ENCODE results near the gene GNAI3. TPM values are rescaled to one million over a fixed set of nuclear protein-coding genes. Genes with fewer than 3 reads are reported as not detected.
A peak's percentile ranks its signal among the peaks of the same experiment; 100 is the strongest.

The GNAI3 gene
- polyA plus RNA-seq, 3 donors, result 3.0 to 14.2 (median 10.4) TPM

GRCh38 chr1:109627692-109628399 lies 79.4 kb downstream of the GNAI3 start:
- Mint-ChIP-seq H3K9me3 (peaks cover 0 to 2% (median 0%) of the 10 kb centered on the region in 7 donors), H3K4me3 (no peak overlapping the region), H3K27me3 (ENCODE audit: low read depth in 3 of 3) (peaks cover 0 to 3% (median 0%) of the 10 kb centered on the region in 3 donors), H3K36me3 (peaks cover 68 to 78% of the 10 kb centered on the region in 2 donors), H3K4me1 (peaks cover 24% of the 10 kb centered on the region), H3K27ac (peak overlapping the region in 4 of 7 donors; percentile 10 to 59 (median 52))
- no peak overlapping the region for H3K4me3 ChIP-seq (replicated peaks in 1 of 3; ENCODE audit: low read depth in 2 of 3, low read length in 3 of 3)
- no peaks in the 10 kb centered on the region for H3K27me3 ChIP-seq (ENCODE audit: control insufficient read depth in 2 of 2, insufficient read depth in 2 of 2, low read length in 2 of 2)
- H3K79me2 ChIP-seq (ENCODE audit: insufficient read depth, low read length), result peaks cover 28% of the 10 kb centered on the region
- intact Hi-C loops (cut with micrococcal nuclease), result no loop called here
- H3K9me3 ChIP-seq (replicated peaks in 1 of 2; ENCODE audit: control insufficient read depth in 1 of 2, insufficient read depth in 1 of 2, low read length in 2 of 2), result no peaks in the 10 kb centered on the region
- DNase-seq, result peak in 1 of 3 donors; percentile 3
- no peak overlapping the region for H2AFZ ChIP-seq (ENCODE audit: insufficient read depth, low read depth, low read length, poor library complexity, severe bottlenecking)
- WGBS (ENCODE audit: insufficient coverage), result 96% methylated on average over 23 of the region's 23 CpGs
- peaks cover 71 to 76% of the 10 kb centered on the region in 2 donors for H3K36me3 ChIP-seq (replicated peaks in 1 of 2; ENCODE audit: control insufficient read depth in 1 of 2, insufficient read depth in 2 of 2, low read length in 2 of 2)
- H3K4me1 ChIP-seq (ENCODE audit: control insufficient read depth in 1 of 2, insufficient read depth in 2 of 2, low read length in 2 of 2), result peaks cover 20 to 22% of the 10 kb centered on the region in 2 donors
- no peak overlapping the region for H3K4me2 ChIP-seq (replicated peaks; ENCODE audit: extremely low read depth, low read length, poor library complexity, severe bottlenecking)
- H3K9ac ChIP-seq (ENCODE audit: insufficient read depth, low read length, poor library complexity, severe bottlenecking), result no peak overlapping the region
- H4K20me1 ChIP-seq (ENCODE audit: insufficient read depth, low read length), result peaks cover 97% of the 10 kb centered on the region
- H3K27ac ChIP-seq (ENCODE audit: low read depth in 1 of 2, low read length in 2 of 2), result no peak overlapping the region
- no peak for TF ChIP-seq CTCF (IDR thresholded peaks at IDR 0.05)

- Histone ChIP-seq H4K20me1 (ENCODE audit: insufficient read depth, low read length) (peaks cover 89% of the 10 kb centered on the region), H3K79me2 (ENCODE audit: insufficient read depth, low read length) (peaks cover 19% of the 10 kb centered on the region), H3K36me3 (replicated peaks in 1 of 2; ENCODE audit: control insufficient read depth in 1 of 2, insufficient read depth in 2 of 2, low read length in 2 of 2) (peaks cover 71 to 77% of the 10 kb centered on the region in 2 donors), H3K27me3 (ENCODE audit: control insufficient read depth in 2 of 2, insufficient read depth in 2 of 2, low read length in 2 of 2) (no peaks in the 10 kb centered on the region), H3K4me3 (replicated peaks in 1 of 3; ENCODE audit: low read depth in 2 of 3, low read length in 3 of 3) (no peak overlapping the region), H3K9me3 (replicated peaks in 1 of 2; ENCODE audit: control insufficient read depth in 1 of 2, insufficient read depth in 1 of 2, low read length in 2 of 2) (no peaks in the 10 kb centered on the region), H3K27ac (ENCODE audit: low read depth in 1 of 2, low read length in 2 of 2) (no peak overlapping the region), H2AFZ (ENCODE audit: insufficient read depth, low read depth, low read length, poor library complexity, severe bottlenecking) (no peak overlapping the region), H3K9ac (ENCODE audit: insufficient read depth, low read length, poor library complexity, severe bottlenecking) (no peak overlapping the region), H3K4me1 (ENCODE audit: control insufficient read depth in 1 of 2, insufficient read depth in 2 of 2, low read length in 2 of 2) (peaks cover 11 to 14% of the 10 kb centered on the region in 2 donors), H3K4me2 (replicated peaks; ENCODE audit: extremely low read depth, low read length, poor library complexity, severe bottlenecking) (no peak overlapping the region)
- 96% methylated on average over 14 of the region's 23 CpGs for WGBS (ENCODE audit: insufficient coverage)
- intact Hi-C loops (cut with micrococcal nuclease), result no loop called here
- Mint-ChIP-seq H3K27me3 (ENCODE audit: low read depth in 3 of 3) (peaks cover 0 to 3% (median 0%) of the 10 kb centered on the region in 3 donors), H3K4me3 (no peak overlapping the region), H3K4me1 (peaks cover 16% of the 10 kb centered on the region), H3K27ac (peak overlapping the region in 3 of 7 donors; percentile 40 to 59 (median 54)), H3K9me3 (peaks cover 0 to 2% (median 0%) of the 10 kb centered on the region in 7 donors), H3K36me3 (peaks cover 68 to 75% of the 10 kb centered on the region in 2 donors)
- peak in 1 of 3 donors; percentile 3 for DNase-seq
- no peak for TF ChIP-seq CTCF (IDR thresholded peaks at IDR 0.05)
These were observed 80.3 kb downstream of the GNAI3 start for GRCh38 chr1:109628540-109629321.
